Astrocyte (in vitro differentiated cells and primary cell): ENCODE measurements around the gene KCNN3. TPM values are rescaled to one million over a fixed set of nuclear protein-coding genes. Genes with fewer than 3 reads are reported as not detected.
A peak's percentile ranks its signal among the peaks of the same experiment; 100 is the strongest.

Experiments used
- DNase-seq: peaks from one replicate; pipeline ENCODE4 v3.0.0-alpha.2; 2010; ENCODE audit warnings: low read depth
- FAIRE-seq: peaks from 2 replicates; lab custom pipeline; 2011; peaks lifted over from hg19 to GRCh38; lab: Jason Lieb, UNC
- H2AFZ ChIP-seq: 2 replicates; pipeline ENCODE4 v1.6.0; 2012; ENCODE audit warnings: low read depth, low read length, inconsistent platforms
- H3K27ac ChIP-seq: 2 replicates; pipeline ENCODE4 v1.5.1; 2011; ENCODE audit warnings: low read depth, low read length, inconsistent platforms
- H3K27me3 ChIP-seq: 2 replicates; pipeline ENCODE4 v1.6.0; 2011; ENCODE audit warnings: low read length, inconsistent platforms; ENCODE audit not compliant: insufficient read depth
- H3K36me3 ChIP-seq: 2 replicates; pipeline ENCODE4 v1.5.1; 2011; ENCODE audit warnings: low read length, inconsistent platforms; ENCODE audit not compliant: insufficient read depth
- H3K4me1 ChIP-seq: 2 replicates; pipeline ENCODE4 v1.5.1; 2011; ENCODE audit warnings: low read length, inconsistent platforms; ENCODE audit not compliant: insufficient read depth
- H3K4me2 ChIP-seq: 2 replicates; pipeline ENCODE4 v1.6.0; 2012; ENCODE audit warnings: low read length, inconsistent platforms
- H3K4me3 ChIP-seq: 2 replicates; pipeline ENCODE4 v1.5.1; 2011; ENCODE audit warnings: low read depth, mild to moderate bottlenecking, low read length, inconsistent platforms; ENCODE audit not compliant: insufficient read depth
- H3K79me2 ChIP-seq: 2 replicates; pipeline ENCODE4 v1.6.0; 2012; ENCODE audit warnings: mild to moderate bottlenecking, low read length, inconsistent platforms; ENCODE audit not compliant: insufficient read depth
- H3K9ac ChIP-seq: 2 replicates; pipeline ENCODE4 v1.6.0; 2012; ENCODE audit warnings: mild to moderate bottlenecking, low read length, inconsistent platforms
- H3K9me3 ChIP-seq: 2 replicates; pipeline ENCODE4 v1.5.1; 2012; ENCODE audit warnings: low read depth, mild to moderate bottlenecking, low read length, inconsistent platforms; ENCODE audit not compliant: insufficient read depth
- H4K20me1 ChIP-seq: 2 replicates; pipeline ENCODE4 v1.6.0; 2012; ENCODE audit warnings: low read length, inconsistent platforms; ENCODE audit not compliant: insufficient read depth
- H3K27ac Mint-ChIP-seq: one replicate; pipeline ENCODE4 v1.8.0; 2021; ENCODE audit warnings: mild to moderate bottlenecking, mixed read lengths; ENCODE audit not compliant: unreplicated experiment
- H3K27me3 Mint-ChIP-seq: one replicate; pipeline ENCODE4 v1.8.0; 2021; ENCODE audit warnings: low read depth, mixed read lengths; ENCODE audit not compliant: unreplicated experiment
- H3K36me3 Mint-ChIP-seq: one replicate; pipeline ENCODE4 v1.8.0; 2021; ENCODE audit warnings: low read depth, mixed read lengths; ENCODE audit not compliant: unreplicated experiment
- H3K4me1 Mint-ChIP-seq: one replicate; pipeline ENCODE4 v1.8.0; 2021; ENCODE audit warnings: low read depth, mixed read lengths; ENCODE audit not compliant: unreplicated experiment
- H3K4me3 Mint-ChIP-seq: one replicate; pipeline ENCODE4 v1.8.0; 2021; ENCODE audit warnings: mild to moderate bottlenecking, moderate library complexity, mixed read lengths; ENCODE audit not compliant: unreplicated experiment
- H3K9me3 Mint-ChIP-seq: one replicate; pipeline ENCODE4 v1.8.0; 2021; ENCODE audit warnings: mild to moderate bottlenecking, mixed read lengths; ENCODE audit not compliant: unreplicated experiment
- CTCF ChIP-seq: IDR thresholded peaks from 2 replicates; pipeline ENCODE4 v1.5.1; 2011; ENCODE audit warnings: low read depth, mild to moderate bottlenecking, inconsistent platforms, low read length, moderate library complexity; ENCODE audit not compliant: insufficient read depth
- EZH2 ChIP-seq: IDR thresholded peaks from 2 replicates; pipeline ENCODE4 v1.6.1; 2012; ENCODE audit warnings: mild to moderate bottlenecking, low read length, inconsistent platforms; ENCODE audit not compliant: insufficient read depth
- total RNA-seq: library from RNA; stranded (reverse); gene quantifications from 2 replicates; pipeline ENCODE4 v1.2.1, GENCODE V29; 2021

KCNN3 gene
- total RNA-seq, 1 donor from 2014 or later: 0.66 TPM

- peak overlapping the region; percentile 82 for H3K4me2 ChIP-seq
- Mint-ChIP-seq H3K36me3 (no peaks in the 10 kb centered on the region), H3K4me3 (no peak overlapping the region), H3K9me3 (no peaks in the 10 kb centered on the region), H3K27me3 (peaks cover 23% of the 10 kb centered on the region), H3K4me1 (peaks cover 16% of the 10 kb centered on the region), H3K27ac (no peak overlapping the region)
- no peaks in the 10 kb centered on the region for H3K36me3 ChIP-seq
- DNase-seq (no peak), FAIRE-seq (no peak)
- peak overlapping the region; percentile 79 for H2AFZ ChIP-seq
- TF ChIP-seq EZH2 (no peak), CTCF (no peak)
- H3K9ac ChIP-seq: no peak overlapping the region
- no peaks in the 10 kb centered on the region for H3K9me3 ChIP-seq
- no peaks in the 10 kb centered on the region for H4K20me1 ChIP-seq
- H3K27me3 ChIP-seq: peaks cover 9% of the 10 kb centered on the region
- peak overlapping the region; percentile 42 for H3K4me3 ChIP-seq
- peaks cover 39% of the 10 kb centered on the region for H3K4me1 ChIP-seq
- H3K27ac ChIP-seq: no peak overlapping the region
- no peaks in the 10 kb centered on the region for H3K79me2 ChIP-seq
Measured at GRCh38 chr1:154870734-154871133, 653 bp upstream of the KCNN3 start.

- H3K9me3 ChIP-seq: no peaks in the 10 kb centered on the region
- H3K27ac ChIP-seq: no peak overlapping the region
- peaks cover 9% of the 10 kb centered on the region for H3K27me3 ChIP-seq
- peak; percentile 42 for DNase-seq
- Mint-ChIP-seq H3K27ac (no peak overlapping the region), H3K27me3 (peaks cover 22% of the 10 kb centered on the region), H3K36me3 (no peaks in the 10 kb centered on the region), H3K9me3 (no peaks in the 10 kb centered on the region), H3K4me1 (peaks cover 16% of the 10 kb centered on the region), H3K4me3 (peak overlapping the region; percentile 68)
- no peaks in the 10 kb centered on the region for H4K20me1 ChIP-seq
- peaks cover 39% of the 10 kb centered on the region for H3K4me1 ChIP-seq
- no peaks in the 10 kb centered on the region for H3K36me3 ChIP-seq
- TF ChIP-seq EZH2: no peak
- TF ChIP-seq CTCF: no peak
- H3K4me3 ChIP-seq: peak overlapping the region; percentile 42
- no peak for FAIRE-seq
- H3K79me2 ChIP-seq: no peaks in the 10 kb centered on the region
- H3K4me2 ChIP-seq: peak overlapping the region; percentile 82
- H2AFZ ChIP-seq: peak overlapping the region; percentile 72
- peak overlapping the region; percentile 63 for H3K9ac ChIP-seq
Measured at GRCh38 chr1:154869351-154870114, 548 bp downstream of the KCNN3 start.
